ENCODE measurements around the gene PSMB10. TPM values are rescaled to one million over a fixed set of nuclear protein-coding genes. Genes with fewer than 3 reads are reported as not detected.

The PSMB10 gene
- total and polyA plus RNA-seq, 12 donors, result 12.6 to 315 (median 62.1) TPM

GRCh38 chr16:67968400-67969253 is 32.0 kb upstream of the PSMB10 start, which contains the start of gene SLC12A4:
Gene SLC12A4 (minus strand): TSS chr16:67968637. CDS start chr16:67968553, 84 bp downstream.
- Histone ChIP-seq H3K9me3 (replicated peaks in 1 of 3) (no peaks in the 10 kb centered on the region), H3K36me3 (replicated peaks in 1 of 2) (no peaks in the 10 kb centered on the region), H3K27ac (peak within 1 kb of the TSS; percentile 41 to 100 (median 87)), H3K27me3 (no peaks in the 10 kb centered on the region), H3K4me1 (replicated peaks in 1 of 2) (peaks cover 22 to 36% of the 10 kb centered on the region in 2 donors), H3K4me3 (peak within 1 kb of the TSS; percentile 47 to 99 (median 78))
- intact Hi-C loops (cut with DNase I), result no loop called here
- 0 to 2% (median 1%) methylated on average over 5 to 78 of the region's 78 CpGs for WGBS, 4 donors
- DNase-seq, result peak; percentile 83 to 88 (median 87)
- TF ChIP-seq POLR2A (IDR thresholded peaks at IDR 0.05), result peak; percentile 77 to 84
- TF ChIP-seq CTCF (IDR thresholded peaks at IDR 0.05), result peak in 1 of 6 experiments; percentile 10

- 0 to 2% (median 0%) methylated on average over 10 to 45 of the region's 45 CpGs for WGBS, 4 donors
- DNase-seq, result peak in 2 of 7 donors; percentile 46 to 51
- H3K36me3 ChIP-seq (replicated peaks in 1 of 2), result peaks cover 0 to 5% of the 10 kb centered on the region in 2 donors
- intact Hi-C loops (cut with DNase I), result no loop called here
- H3K9me3 ChIP-seq (replicated peaks in 1 of 3), result no peaks in the 10 kb centered on the region
- peaks cover 22 to 40% of the 10 kb centered on the region in 2 donors for H3K4me1 ChIP-seq (replicated peaks in 1 of 2)
- H3K4me3 ChIP-seq, result peak overlapping the region; percentile 47 to 99 (median 78)
- TF ChIP-seq CTCF (IDR thresholded peaks at IDR 0.05) (no peak), POLR2A (IDR thresholded peaks at IDR 0.05) (no peak)
- H3K27ac ChIP-seq, result peak overlapping the region; percentile 11 to 100 (median 87)
- no peaks in the 10 kb centered on the region for H3K27me3 ChIP-seq
Observed at GRCh38 chr16:67967958-67968399, 31.3 kb upstream of the PSMB10 start.

- Histone ChIP-seq H3K36me3 (replicated peaks in 1 of 2) (peaks cover 0 to 11% of the 10 kb centered on the region in 2 donors), H3K4me3 (peak overlapping the region; percentile 47 to 99 (median 78)), H3K4me1 (replicated peaks in 1 of 2) (peaks cover 22 to 40% of the 10 kb centered on the region in 2 donors), H3K27ac (peak overlapping the region; percentile 41 to 100 (median 87)), H3K27me3 (no peaks in the 10 kb centered on the region), H3K9me3 (replicated peaks in 1 of 3) (no peaks in the 10 kb centered on the region)
- no peak for DNase-seq
- WGBS, 4 donors, result 10 to 14% (median 11%) methylated on average over 17 to 18 of the region's 18 CpGs
- TF ChIP-seq POLR2A (IDR thresholded peaks at IDR 0.05) (no peak), CTCF (IDR thresholded peaks at IDR 0.05) (no peak)
- intact Hi-C loops (cut with DNase I), result no loop called here
Observed at GRCh38 chr16:67967183-67967957, 30.7 kb upstream of the PSMB10 start.
